ENCODE data around the gene ST3GAL5. TPM values are rescaled to one million over a fixed set of nuclear protein-coding genes. Genes with fewer than 3 reads are reported as not detected.

ST3GAL5 gene
- total and polyA plus RNA-seq, 2 of the 8 experiments (the other 6 are each of a cell fraction or from before 2014, with no cell fraction given): 1.9 to 4.5 TPM

- TF ChIP-seq EP300 (IDR thresholded peaks at IDR 0.05; ENCODE audit: borderline replicate concordance in 1 of 2, low read depth in 2 of 2, low read length in 2 of 2) (no peak), JUND (IDR thresholded peaks at IDR 0.05; ENCODE audit: low read length) (no peak), BRCA1 (IDR thresholded peaks at IDR 0.05; ENCODE audit: low read depth, low read length) (no peak)
Measured at GRCh38 chr2:85921659-85922058, 32.9 kb upstream of the ST3GAL5 start (continued).

Measured in H1 (cell line).